ENCODE measurements around the gene LRR1. TPM values are rescaled to one million over a fixed set of nuclear protein-coding genes. Genes with fewer than 3 reads are reported as not detected.

Gene LRR1
- total and polyA plus RNA-seq, 9 of the 15 experiments (the other 6 are each of a cell fraction or from before 2014, with no cell fraction given): 26.5 to 58.1 (median 31.8) TPM

DNA sequence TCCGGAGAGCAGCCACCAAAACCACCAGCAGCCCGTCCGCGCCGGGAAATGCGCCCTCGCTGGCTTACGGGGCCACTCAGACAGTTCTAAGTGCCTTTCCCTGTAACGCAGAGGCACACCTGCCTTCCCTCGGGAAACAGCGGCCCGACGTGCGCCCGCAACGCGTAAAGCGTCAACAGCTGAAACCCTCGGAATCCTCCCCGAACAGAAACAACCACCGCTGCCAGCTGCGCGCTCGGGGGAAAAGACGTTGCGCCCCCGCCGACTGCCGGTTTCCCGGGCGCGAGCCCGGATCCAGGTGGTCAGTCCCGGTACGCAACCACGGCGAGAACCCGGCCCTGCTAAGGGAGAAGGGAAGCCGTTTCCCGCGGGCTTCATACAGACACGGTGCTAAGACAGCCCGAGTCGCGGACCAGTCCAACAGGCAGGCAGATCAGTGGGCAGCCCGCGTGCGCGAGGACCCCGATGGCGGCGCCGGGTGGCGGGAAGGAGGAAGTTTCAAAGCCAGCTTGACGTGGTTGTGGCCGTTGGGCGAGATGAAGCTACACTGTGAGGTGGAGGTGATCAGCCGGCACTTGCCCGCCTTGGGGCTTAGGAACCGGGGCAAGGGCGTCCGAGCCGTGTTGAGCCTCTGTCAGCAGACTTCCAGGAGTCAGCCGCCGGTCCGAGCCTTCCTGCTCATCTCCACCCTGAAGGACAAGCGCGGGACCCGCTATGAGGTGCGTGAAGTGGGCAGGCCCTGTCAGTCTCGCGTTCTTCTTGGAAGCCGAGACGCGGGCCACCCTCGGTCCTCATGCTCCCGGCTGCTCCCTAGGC is at the start of gene LRR1 (continued):
- TF ChIP-seq TGIF2 (CRISPR knock-in tag; IDR thresholded peaks at IDR 0.05) (no peak), GABPA (tag; conservative IDR thresholded peaks at IDR 0.05; ENCODE audit: low read depth) (peak; percentile 26; the same call in 1 of the 2 replicates), ZNF785 (CRISPR knock-in tag; IDR thresholded peaks at IDR 0.05) (no peak), ZNF224 (CRISPR knock-in tag; IDR thresholded peaks at IDR 0.05) (no peak), ZNF696 (CRISPR knock-in tag; conservative IDR thresholded peaks at IDR 0.05) (no peak), TAF15 (IDR thresholded peaks at IDR 0.05; ENCODE audit: low read depth, low read length) (no peak), ZNF778 (CRISPR knock-in tag; IDR thresholded peaks at IDR 0.05) (no peak), SNRNP70 (optimal IDR thresholded peaks at IDR 0.05; ENCODE audit: low read depth, low read length) (no peak), SIRT6 (IDR thresholded peaks at IDR 0.05; ENCODE audit: low read depth, low read length) (no peak)
- TF ChIP-seq, protein P1, sequence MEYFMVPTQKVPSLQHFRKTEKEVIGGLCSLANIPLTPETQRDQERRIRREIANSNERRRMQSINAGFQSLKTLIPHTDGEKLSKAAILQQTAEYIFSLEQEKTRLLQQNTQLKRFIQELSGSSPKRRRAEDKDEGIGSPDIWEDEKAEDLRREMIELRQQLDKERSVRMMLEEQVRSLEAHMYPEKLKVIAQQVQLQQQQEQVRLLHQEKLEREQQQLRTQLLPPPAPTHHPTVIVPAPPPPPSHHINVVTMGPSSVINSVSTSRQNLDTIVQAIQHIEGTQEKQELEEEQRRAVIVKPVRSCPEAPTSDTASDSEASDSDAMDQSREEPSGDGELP (CRISPR knock-in tag; IDR thresholded peaks at IDR 0.05; ENCODE audit: borderline replicate concordance): peak; percentile 97
- TF ChIP-seq, protein P2, sequence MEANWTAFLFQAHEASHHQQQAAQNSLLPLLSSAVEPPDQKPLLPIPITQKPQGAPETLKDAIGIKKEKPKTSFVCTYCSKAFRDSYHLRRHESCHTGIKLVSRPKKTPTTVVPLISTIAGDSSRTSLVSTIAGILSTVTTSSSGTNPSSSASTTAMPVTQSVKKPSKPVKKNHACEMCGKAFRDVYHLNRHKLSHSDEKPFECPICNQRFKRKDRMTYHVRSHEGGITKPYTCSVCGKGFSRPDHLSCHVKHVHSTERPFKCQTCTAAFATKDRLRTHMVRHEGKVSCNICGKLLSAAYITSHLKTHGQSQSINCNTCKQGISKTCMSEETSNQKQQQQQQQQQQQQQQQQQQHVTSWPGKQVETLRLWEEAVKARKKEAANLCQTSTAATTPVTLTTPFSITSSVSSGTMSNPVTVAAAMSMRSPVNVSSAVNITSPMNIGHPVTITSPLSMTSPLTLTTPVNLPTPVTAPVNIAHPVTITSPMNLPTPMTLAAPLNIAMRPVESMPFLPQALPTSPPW (CRISPR knock-in tag; IDR thresholded peaks at IDR 0.05): no peak; the same call in 1 of the 2 replicates
- TF ChIP-seq, protein P3, sequence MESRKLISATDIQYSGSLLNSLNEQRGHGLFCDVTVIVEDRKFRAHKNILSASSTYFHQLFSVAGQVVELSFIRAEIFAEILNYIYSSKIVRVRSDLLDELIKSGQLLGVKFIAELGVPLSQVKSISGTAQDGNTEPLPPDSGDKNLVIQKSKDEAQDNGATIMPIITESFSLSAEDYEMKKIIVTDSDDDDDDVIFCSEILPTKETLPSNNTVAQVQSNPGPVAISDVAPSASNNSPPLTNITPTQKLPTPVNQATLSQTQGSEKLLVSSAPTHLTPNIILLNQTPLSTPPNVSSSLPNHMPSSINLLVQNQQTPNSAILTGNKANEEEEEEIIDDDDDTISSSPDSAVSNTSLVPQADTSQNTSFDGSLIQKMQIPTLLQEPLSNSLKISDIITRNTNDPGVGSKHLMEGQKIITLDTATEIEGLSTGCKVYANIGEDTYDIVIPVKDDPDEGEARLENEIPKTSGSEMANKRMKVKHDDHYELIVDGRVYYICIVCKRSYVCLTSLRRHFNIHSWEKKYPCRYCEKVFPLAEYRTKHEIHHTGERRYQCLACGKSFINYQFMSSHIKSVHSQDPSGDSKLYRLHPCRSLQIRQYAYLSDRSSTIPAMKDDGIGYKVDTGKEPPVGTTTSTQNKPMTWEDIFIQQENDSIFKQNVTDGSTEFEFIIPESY (CRISPR knock-in tag; IDR thresholded peaks at IDR 0.05): no peak
- TF ChIP-seq, protein P4, sequence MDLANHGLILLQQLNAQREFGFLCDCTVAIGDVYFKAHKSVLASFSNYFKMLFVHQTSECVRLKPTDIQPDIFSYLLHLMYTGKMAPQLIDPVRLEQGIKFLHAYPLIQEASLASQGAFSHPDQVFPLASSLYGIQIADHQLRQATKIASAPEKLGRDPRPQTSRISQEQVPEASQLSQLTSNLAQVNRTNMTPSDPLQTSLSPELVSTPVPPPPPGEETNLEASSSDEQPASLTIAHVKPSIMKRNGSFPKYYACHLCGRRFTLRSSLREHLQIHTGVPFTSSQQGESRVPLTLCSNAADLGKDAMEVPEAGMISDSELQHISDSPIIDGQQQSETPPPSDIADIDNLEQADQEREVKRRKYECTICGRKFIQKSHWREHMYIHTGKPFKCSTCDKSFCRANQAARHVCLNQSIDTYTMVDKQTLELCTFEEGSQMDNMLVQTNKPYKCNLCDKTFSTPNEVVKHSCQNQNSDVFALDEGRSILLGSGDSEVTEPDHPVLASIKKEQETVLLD (IDR thresholded peaks at IDR 0.05): 0 out of 2 replicates have a peak, but pooled peaks have one; percentile 19
- TF ChIP-seq, protein P5, sequence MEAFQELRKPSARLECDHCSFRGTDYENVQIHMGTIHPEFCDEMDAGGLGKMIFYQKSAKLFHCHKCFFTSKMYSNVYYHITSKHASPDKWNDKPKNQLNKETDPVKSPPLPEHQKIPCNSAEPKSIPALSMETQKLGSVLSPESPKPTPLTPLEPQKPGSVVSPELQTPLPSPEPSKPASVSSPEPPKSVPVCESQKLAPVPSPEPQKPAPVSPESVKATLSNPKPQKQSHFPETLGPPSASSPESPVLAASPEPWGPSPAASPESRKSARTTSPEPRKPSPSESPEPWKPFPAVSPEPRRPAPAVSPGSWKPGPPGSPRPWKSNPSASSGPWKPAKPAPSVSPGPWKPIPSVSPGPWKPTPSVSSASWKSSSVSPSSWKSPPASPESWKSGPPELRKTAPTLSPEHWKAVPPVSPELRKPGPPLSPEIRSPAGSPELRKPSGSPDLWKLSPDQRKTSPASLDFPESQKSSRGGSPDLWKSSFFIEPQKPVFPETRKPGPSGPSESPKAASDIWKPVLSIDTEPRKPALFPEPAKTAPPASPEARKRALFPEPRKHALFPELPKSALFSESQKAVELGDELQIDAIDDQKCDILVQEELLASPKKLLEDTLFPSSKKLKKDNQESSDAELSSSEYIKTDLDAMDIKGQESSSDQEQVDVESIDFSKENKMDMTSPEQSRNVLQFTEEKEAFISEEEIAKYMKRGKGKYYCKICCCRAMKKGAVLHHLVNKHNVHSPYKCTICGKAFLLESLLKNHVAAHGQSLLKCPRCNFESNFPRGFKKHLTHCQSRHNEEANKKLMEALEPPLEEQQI (IDR thresholded peaks at IDR 0.05): no peak
- TF ChIP-seq, protein P6, sequence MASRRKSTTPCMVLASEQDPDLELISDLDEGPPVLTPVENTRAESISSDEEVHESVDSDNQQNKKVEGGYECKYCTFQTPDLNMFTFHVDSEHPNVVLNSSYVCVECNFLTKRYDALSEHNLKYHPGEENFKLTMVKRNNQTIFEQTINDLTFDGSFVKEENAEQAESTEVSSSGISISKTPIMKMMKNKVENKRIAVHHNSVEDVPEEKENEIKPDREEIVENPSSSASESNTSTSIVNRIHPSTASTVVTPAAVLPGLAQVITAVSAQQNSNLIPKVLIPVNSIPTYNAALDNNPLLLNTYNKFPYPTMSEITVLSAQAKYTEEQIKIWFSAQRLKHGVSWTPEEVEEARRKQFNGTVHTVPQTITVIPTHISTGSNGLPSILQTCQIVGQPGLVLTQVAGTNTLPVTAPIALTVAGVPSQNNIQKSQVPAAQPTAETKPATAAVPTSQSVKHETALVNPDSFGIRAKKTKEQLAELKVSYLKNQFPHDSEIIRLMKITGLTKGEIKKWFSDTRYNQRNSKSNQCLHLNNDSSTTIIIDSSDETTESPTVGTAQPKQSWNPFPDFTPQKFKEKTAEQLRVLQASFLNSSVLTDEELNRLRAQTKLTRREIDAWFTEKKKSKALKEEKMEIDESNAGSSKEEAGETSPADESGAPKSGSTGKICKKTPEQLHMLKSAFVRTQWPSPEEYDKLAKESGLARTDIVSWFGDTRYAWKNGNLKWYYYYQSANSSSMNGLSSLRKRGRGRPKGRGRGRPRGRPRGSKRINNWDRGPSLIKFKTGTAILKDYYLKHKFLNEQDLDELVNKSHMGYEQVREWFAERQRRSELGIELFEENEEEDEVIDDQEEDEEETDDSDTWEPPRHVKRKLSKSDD (conservative IDR thresholded peaks at IDR 0.05; ENCODE audit: low read length): 0 out of 2 replicates have a peak, but pooled peaks have one; percentile 23

Data from K562 (cell line).